Loucy (cell line): ENCODE results near the gene GALNT3.

ENCODE experiments used
- H2AFZ ChIP-seq: fragments of 200-600 bp; sonication (generic); 2 replicates; pipeline ENCODE4 v1.6.0; 2016; ENCODE audit warnings: antibody characterized with exemption, mild to moderate bottlenecking, low read length, moderate library complexity
- H3F3A ChIP-seq: fragments of 200-600 bp; 2 replicates; pipeline ENCODE4 v1.6.0; 2016; ENCODE audit warnings: antibody characterized with exemption, low read depth, mild to moderate bottlenecking
- H3K27me3 ChIP-seq: fragments of 200-600 bp; sonication (generic); 2 replicates; pipeline ENCODE4 v1.6.1; 2014; ENCODE audit warnings: low read length, mild to moderate bottlenecking; ENCODE audit not compliant: insufficient read depth, poor library complexity, severe bottlenecking
- H3K36me3 ChIP-seq: fragments of 200-600 bp; sonication (generic); 2 replicates; pipeline ENCODE4 v1.6.1; 2016; ENCODE audit warnings: low read length; ENCODE audit not compliant: insufficient read depth
- H3K4me1 ChIP-seq: fragments of 200-600 bp; sonication (generic); 2 replicates; pipeline ENCODE4 v1.5.1; 2014; ENCODE audit warnings: low read length, mild to moderate bottlenecking; ENCODE audit not compliant: insufficient read depth, poor library complexity, severe bottlenecking
- H3K4me2 ChIP-seq: fragments of 200-600 bp; sonication (generic); 2 replicates; pipeline ENCODE4 v1.6.0; 2014; ENCODE audit warnings: antibody characterized with exemption, low read length, low read depth, mild to moderate bottlenecking; ENCODE audit not compliant: poor library complexity, severe bottlenecking
- H3K4me3 ChIP-seq: fragments of 200-600 bp; sonication (generic); 2 replicates; pipeline ENCODE4 v1.5.1; 2014; ENCODE audit warnings: low read length, mild to moderate bottlenecking, mixed read lengths; ENCODE audit not compliant: poor library complexity, severe bottlenecking
- H3K79me2 ChIP-seq: fragments of 200-600 bp; sonication (generic); 2 replicates; pipeline ENCODE4 v1.6.1; 2014; ENCODE audit warnings: low read length; ENCODE audit not compliant: insufficient read depth
- H3K9ac ChIP-seq: fragments of 200-600 bp; sonication (generic); 2 replicates; pipeline ENCODE4 v1.6.0; 2014; ENCODE audit warnings: mild to moderate bottlenecking, low read depth, low read length, moderate library complexity; ENCODE audit not compliant: poor library complexity, severe bottlenecking
- H3K9me2 ChIP-seq: fragments of 200-600 bp; sonication (generic); replicated peaks from 2 replicates; pipeline ENCODE4 v1.6.1; 2016; ENCODE audit warnings: low read depth, low read length, mixed read lengths
- H3K9me3 ChIP-seq: fragments of 200-600 bp; sonication (generic); 2 replicates; pipeline ENCODE4 v1.6.1; 2014; ENCODE audit warnings: mild to moderate bottlenecking, antibody characterized with exemption, low read length, low read depth; ENCODE audit not compliant: insufficient read depth
- H4K20me1 ChIP-seq: fragments of 200-600 bp; sonication (generic); 2 replicates; pipeline ENCODE4 v1.6.0; 2014; ENCODE audit warnings: antibody characterized with exemption, low read length, mild to moderate bottlenecking; ENCODE audit not compliant: insufficient read depth, poor library complexity, severe bottlenecking
- EZH2phosphoT487 ChIP-seq: fragments of 200-600 bp; IDR thresholded peaks from 2 replicates; pipeline ENCODE4 v1.6.1; 2018; ENCODE audit warnings: antibody characterized with exemption, mild to moderate bottlenecking, moderate library complexity, borderline replicate concordance
- TF ChIP-seq, protein P1 (sequence below): fragments of 200-600 bp; sonication (generic); conservative IDR thresholded peaks from 2 replicates; pipeline ENCODE4 v1.5.1; 2014; ENCODE audit warnings: mild to moderate bottlenecking, antibody characterized with exemption, low read length

GALNT3 gene

GRCh38 chr2:165833156-165833555, 39.1 kb upstream of the GALNT3 start:
- Histone ChIP-seq H3K27me3 (no peaks in the 10 kb centered on the region), H3F3A (no peaks in the 10 kb centered on the region), H3K36me3 (no peaks in the 10 kb centered on the region), H2AFZ (no peak overlapping the region), H3K4me1 (no peaks in the 10 kb centered on the region), H3K4me3 (no peak overlapping the region), H3K9me3 (no peaks in the 10 kb centered on the region), H4K20me1 (no peaks in the 10 kb centered on the region), H3K79me2 (no peaks in the 10 kb centered on the region), H3K9me2 (no peaks in the 10 kb centered on the region), H3K9ac (no peak overlapping the region), H3K4me2 (no peak overlapping the region)
- TF ChIP-seq, protein P1, sequence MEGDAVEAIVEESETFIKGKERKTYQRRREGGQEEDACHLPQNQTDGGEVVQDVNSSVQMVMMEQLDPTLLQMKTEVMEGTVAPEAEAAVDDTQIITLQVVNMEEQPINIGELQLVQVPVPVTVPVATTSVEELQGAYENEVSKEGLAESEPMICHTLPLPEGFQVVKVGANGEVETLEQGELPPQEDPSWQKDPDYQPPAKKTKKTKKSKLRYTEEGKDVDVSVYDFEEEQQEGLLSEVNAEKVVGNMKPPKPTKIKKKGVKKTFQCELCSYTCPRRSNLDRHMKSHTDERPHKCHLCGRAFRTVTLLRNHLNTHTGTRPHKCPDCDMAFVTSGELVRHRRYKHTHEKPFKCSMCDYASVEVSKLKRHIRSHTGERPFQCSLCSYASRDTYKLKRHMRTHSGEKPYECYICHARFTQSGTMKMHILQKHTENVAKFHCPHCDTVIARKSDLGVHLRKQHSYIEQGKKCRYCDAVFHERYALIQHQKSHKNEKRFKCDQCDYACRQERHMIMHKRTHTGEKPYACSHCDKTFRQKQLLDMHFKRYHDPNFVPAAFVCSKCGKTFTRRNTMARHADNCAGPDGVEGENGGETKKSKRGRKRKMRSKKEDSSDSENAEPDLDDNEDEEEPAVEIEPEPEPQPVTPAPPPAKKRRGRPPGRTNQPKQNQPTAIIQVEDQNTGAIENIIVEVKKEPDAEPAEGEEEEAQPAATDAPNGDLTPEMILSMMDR = no peak
- TF ChIP-seq EZH2phosphoT487 = no peak

DNA sequence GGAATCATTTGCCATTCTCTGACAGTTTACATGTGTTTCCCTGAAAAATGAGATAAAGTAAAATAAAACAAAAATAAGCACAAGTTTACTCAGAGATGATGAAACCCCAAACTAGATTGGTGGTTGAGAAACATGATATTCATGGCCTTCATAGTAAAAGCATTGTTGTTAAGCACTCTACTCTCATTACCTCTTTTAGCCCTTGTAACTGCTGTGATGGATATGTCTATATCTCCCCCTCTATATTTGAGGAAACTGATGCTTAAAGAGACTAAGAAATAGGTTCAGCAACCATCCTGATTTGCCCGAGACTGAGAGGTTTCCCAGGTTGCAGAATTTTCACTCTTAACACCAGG, 33.9 kb upstream of the GALNT3 start:
- no peaks in the 10 kb centered on the region for H3K27me3 ChIP-seq
- H3K9me2 ChIP-seq = no peaks in the 10 kb centered on the region
- no peaks in the 10 kb centered on the region for H4K20me1 ChIP-seq
- no peak overlapping the region for H2AFZ ChIP-seq
- no peaks in the 10 kb centered on the region for H3K36me3 ChIP-seq
- no peaks in the 10 kb centered on the region for H3F3A ChIP-seq
- H3K79me2 ChIP-seq = no peaks in the 10 kb centered on the region
- H3K4me2 ChIP-seq = no peak overlapping the region
- TF ChIP-seq, protein P1 = no peak
- no peak for TF ChIP-seq EZH2phosphoT487
- H3K9me3 ChIP-seq = no peaks in the 10 kb centered on the region
- no peaks in the 10 kb centered on the region for H3K4me1 ChIP-seq
- no peak overlapping the region for H3K4me3 ChIP-seq
- no peak overlapping the region for H3K9ac ChIP-seq

GRCh38 chr2:165827016-165827920, 33.2 kb upstream of the GALNT3 start:
- Histone ChIP-seq H3K9me2 (no peaks in the 10 kb centered on the region), H3K4me3 (no peak overlapping the region), H3K4me1 (no peaks in the 10 kb centered on the region), H3K27me3 (no peaks in the 10 kb centered on the region), H4K20me1 (no peaks in the 10 kb centered on the region), H3K79me2 (no peaks in the 10 kb centered on the region), H3K9me3 (no peaks in the 10 kb centered on the region), H3F3A (no peaks in the 10 kb centered on the region), H3K36me3 (no peaks in the 10 kb centered on the region), H3K9ac (no peak overlapping the region), H3K4me2 (no peak overlapping the region), H2AFZ (no peak overlapping the region)
- no peak for TF ChIP-seq EZH2phosphoT487
- TF ChIP-seq, protein P1 = no peak
